Measurements from ENCODE around the gene ARMC6. TPM values are rescaled to one million over a fixed set of nuclear protein-coding genes. Genes with fewer than 3 reads are reported as not detected.
A peak's percentile ranks its signal among the peaks of the same experiment; 100 is the strongest.

The ARMC6 gene
- total and polyA plus RNA-seq, 2 of the 13 experiments (the other 11 are each of a cell fraction or from before 2014, with no cell fraction given): 16.2 to 36.8 TPM

DNA sequence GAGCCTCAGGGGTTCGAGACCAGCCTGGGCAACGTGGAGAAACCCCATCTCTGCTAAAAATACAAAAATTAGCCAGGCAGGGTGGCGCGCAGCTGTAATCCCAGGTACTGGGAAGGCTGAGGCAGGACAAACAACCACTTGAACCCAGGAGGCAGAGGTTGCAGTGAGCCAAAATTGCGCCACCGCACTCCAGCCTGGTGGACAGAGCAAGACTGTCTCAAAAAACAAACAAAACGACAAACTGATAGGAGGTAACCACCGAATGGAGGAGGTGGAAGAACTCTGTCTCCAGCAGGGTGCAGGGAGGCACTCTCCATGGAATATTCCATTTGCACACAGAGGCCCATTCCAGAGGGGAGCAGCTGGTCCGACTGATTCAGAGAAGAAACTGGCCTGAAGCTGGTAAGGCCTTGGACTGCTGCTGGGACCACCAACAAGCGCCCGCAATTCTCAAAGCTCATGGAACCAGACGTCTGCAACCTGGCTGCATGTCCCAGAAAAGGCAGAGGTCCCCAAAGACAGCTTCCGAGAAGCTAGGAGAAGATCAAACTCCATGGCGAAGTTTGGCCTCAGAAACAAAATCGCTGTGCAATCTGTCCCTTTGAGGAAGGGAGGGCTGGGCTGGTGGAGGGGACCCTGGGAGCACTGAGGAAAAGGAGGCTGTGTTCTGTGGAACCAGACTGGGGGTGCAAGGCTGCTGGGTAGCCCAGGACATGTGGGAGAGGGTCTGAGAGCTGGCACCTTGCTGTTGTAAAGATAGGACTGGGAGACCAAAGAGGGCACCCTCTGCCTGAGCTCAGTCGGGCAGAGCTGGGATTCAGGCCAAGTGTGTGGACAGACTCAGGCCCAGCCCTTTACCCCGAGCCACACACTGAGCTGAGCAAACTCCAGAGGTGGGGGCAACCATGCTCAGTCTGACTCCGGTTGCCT, 65.6 kb downstream of the ARMC6 start (continued):
- TF ChIP-seq MTF2 (CRISPR knock-in tag; IDR thresholded peaks at IDR 0.05; ENCODE audit: borderline replicate concordance) (no peak), HHEX (CRISPR knock-in tag; IDR thresholded peaks at IDR 0.05) (no peak), PITX1 (CRISPR knock-in tag; IDR thresholded peaks at IDR 0.05) (peak; percentile 81), AGO1 (IDR thresholded peaks at IDR 0.05; ENCODE audit: low read depth, low read length, poor library complexity, severe bottlenecking) (no peak), CEBPB (IDR thresholded peaks at IDR 0.05; ENCODE audit: borderline replicate concordance, low read depth, low read length) (peak; percentile 93), SOX6 (IDR thresholded peaks at IDR 0.05) (no peak), SOX6 (CRISPR knock-in tag; IDR thresholded peaks at IDR 0.05) (peak; percentile 77), CBX5 (CRISPR knock-in tag; IDR thresholded peaks at IDR 0.05; ENCODE audit: borderline replicate concordance) (peak; percentile 56; the same call in 1 of the 2 replicates), ZNF567 (CRISPR knock-in tag; IDR thresholded peaks at IDR 0.05; ENCODE audit: borderline replicate concordance) (peak; percentile 69; the same call in 1 of the 2 replicates), ZNF782 (CRISPR knock-in tag; IDR thresholded peaks at IDR 0.05; ENCODE audit: borderline replicate concordance) (no peak), ZFP36 (IDR thresholded peaks at IDR 0.05; ENCODE audit: borderline replicate concordance, low read depth, low read length, partially characterized antibody) (no peak), GATAD1 (CRISPR knock-in tag; IDR thresholded peaks at IDR 0.05) (peak; percentile 27; the same call in 1 of the 2 replicates), NFE2L2 (IDR thresholded peaks at IDR 0.05; ENCODE audit: low read length) (no peak), ZBTB38 (CRISPR knock-in tag; IDR thresholded peaks at IDR 0.05) (peak; percentile 79), MBNL3 (CRISPR knock-in tag; conservative IDR thresholded peaks at IDR 0.05) (no peak), RBM39 (IDR thresholded peaks at IDR 0.05; ENCODE audit: low read depth, low read length, poor library complexity, severe bottlenecking) (peak; percentile 51), POLR2A (IDR thresholded peaks at IDR 0.05; ENCODE audit: insufficient read depth in 1 of 2, low read depth in 2 of 2, low read length in 2 of 2) (peak; percentile 56 to 87), SIX4 (CRISPR knock-in tag; IDR thresholded peaks at IDR 0.05) (peak; percentile 21; the same call in 1 of the 2 replicates), THAP11 (CRISPR knock-in tag; IDR thresholded peaks at IDR 0.05) (peak; percentile 64)
- TF ChIP-seq, protein P1, sequence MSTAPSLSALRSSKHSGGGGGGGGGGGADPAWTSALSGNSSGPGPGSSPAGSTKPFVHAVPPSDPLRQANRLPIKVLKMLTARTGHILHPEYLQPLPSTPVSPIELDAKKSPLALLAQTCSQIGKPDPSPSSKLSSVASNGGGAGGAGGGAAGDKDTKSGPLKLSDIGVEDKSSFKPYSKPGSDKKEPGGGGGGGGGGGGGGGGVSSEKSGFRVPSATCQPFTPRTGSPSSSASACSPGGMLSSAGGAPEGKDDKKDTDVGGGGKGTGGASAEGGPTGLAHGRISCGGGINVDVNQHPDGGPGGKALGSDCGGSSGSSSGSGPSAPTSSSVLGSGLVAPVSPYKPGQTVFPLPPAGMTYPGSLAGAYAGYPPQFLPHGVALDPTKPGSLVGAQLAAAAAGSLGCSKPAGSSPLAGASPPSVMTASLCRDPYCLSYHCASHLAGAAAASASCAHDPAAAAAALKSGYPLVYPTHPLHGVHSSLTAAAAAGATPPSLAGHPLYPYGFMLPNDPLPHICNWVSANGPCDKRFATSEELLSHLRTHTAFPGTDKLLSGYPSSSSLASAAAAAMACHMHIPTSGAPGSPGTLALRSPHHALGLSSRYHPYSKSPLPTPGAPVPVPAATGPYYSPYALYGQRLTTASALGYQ (CRISPR knock-in tag; IDR thresholded peaks at IDR 0.05): no peak
- TF ChIP-seq, protein P2, sequence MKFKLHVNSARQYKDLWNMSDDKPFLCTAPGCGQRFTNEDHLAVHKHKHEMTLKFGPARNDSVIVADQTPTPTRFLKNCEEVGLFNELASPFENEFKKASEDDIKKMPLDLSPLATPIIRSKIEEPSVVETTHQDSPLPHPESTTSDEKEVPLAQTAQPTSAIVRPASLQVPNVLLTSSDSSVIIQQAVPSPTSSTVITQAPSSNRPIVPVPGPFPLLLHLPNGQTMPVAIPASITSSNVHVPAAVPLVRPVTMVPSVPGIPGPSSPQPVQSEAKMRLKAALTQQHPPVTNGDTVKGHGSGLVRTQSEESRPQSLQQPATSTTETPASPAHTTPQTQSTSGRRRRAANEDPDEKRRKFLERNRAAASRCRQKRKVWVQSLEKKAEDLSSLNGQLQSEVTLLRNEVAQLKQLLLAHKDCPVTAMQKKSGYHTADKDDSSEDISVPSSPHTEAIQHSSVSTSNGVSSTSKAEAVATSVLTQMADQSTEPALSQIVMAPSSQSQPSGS (CRISPR knock-in tag; IDR thresholded peaks at IDR 0.05): peak; percentile 89; the same call in 1 of the 2 replicates
- TF ChIP-seq, protein P3, sequence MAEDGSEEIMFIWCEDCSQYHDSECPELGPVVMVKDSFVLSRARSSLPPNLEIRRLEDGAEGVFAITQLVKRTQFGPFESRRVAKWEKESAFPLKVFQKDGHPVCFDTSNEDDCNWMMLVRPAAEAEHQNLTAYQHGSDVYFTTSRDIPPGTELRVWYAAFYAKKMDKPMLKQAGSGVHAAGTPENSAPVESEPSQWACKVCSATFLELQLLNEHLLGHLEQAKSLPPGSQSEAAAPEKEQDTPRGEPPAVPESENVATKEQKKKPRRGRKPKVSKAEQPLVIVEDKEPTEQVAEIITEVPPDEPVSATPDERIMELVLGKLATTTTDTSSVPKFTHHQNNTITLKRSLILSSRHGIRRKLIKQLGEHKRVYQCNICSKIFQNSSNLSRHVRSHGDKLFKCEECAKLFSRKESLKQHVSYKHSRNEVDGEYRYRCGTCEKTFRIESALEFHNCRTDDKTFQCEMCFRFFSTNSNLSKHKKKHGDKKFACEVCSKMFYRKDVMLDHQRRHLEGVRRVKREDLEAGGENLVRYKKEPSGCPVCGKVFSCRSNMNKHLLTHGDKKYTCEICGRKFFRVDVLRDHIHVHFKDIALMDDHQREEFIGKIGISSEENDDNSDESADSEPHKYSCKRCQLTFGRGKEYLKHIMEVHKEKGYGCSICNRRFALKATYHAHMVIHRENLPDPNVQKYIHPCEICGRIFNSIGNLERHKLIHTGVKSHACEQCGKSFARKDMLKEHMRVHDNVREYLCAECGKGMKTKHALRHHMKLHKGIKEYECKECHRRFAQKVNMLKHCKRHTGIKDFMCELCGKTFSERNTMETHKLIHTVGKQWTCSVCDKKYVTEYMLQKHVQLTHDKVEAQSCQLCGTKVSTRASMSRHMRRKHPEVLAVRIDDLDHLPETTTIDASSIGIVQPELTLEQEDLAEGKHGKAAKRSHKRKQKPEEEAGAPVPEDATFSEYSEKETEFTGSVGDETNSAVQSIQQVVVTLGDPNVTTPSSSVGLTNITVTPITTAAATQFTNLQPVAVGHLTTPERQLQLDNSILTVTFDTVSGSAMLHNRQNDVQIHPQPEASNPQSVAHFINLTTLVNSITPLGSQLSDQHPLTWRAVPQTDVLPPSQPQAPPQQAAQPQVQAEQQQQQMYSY (CRISPR knock-in tag; IDR thresholded peaks at IDR 0.05): no peak
- TF ChIP-seq, protein P4, sequence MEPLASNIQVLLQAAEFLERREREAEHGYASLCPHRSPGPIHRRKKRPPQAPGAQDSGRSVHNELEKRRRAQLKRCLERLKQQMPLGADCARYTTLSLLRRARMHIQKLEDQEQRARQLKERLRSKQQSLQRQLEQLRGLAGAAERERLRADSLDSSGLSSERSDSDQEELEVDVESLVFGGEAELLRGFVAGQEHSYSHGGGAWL (CRISPR knock-in tag; IDR thresholded peaks at IDR 0.05): no peak

Data from HepG2 (cell line).